Mesodermal cell (in vitro differentiated cells): ENCODE measurements around the gene TBC1D3E. TPM values are rescaled to one million over a fixed set of nuclear protein-coding genes. Genes with fewer than 3 reads are reported as not detected.
"Not testable (repeated sequence)": the region's sequence is repeated elsewhere in the genome, so short reads cannot be mapped to it uniquely, and the experiment has no call there.

Source experiments
- H3K27ac ChIP-seq: 2 replicates; pipeline ENCODE4 v1.7.0; 2013; ENCODE audit warnings: mild to moderate bottlenecking, low read depth, low read length, moderate library complexity; ENCODE audit not compliant: severe bottlenecking
- H3K36me3 ChIP-seq: 2 replicates; pipeline ENCODE4 v1.7.1; 2013; ENCODE audit warnings: mild to moderate bottlenecking, low read length, moderate library complexity; ENCODE audit not compliant: control insufficient read depth, insufficient read depth
- H3K4me1 ChIP-seq: one replicate; pipeline ENCODE4 v1.7.1; 2013; ENCODE audit warnings: mild to moderate bottlenecking, low read length; ENCODE audit not compliant: insufficient read depth, control insufficient read depth, poor library complexity, severe bottlenecking
- H3K4me3 ChIP-seq: 2 replicates; pipeline ENCODE4 v1.7.0; 2013; ENCODE audit warnings: low read length, control low read depth, mild to moderate bottlenecking; ENCODE audit not compliant: insufficient read depth, poor library complexity, severe bottlenecking; ENCODE audit errors: extremely low read depth
- H3K9me3 ChIP-seq: 2 replicates; pipeline ENCODE4 v1.7.1; 2013; ENCODE audit warnings: mild to moderate bottlenecking, low read length, moderate library complexity; ENCODE audit not compliant: control insufficient read depth
- WGBS, 2 experiments: methylation state at CpG; one replicate each; pipeline ENCODE4 v1.1.5; 2013; ENCODE audit warnings: missing lambda C conversion rate in 2 of 2; ENCODE audit not compliant: insufficient coverage in 2 of 2; 5-methylcytosine and 5-hydroxymethylcytosine counted together
- polyA plus RNA-seq, 2 experiments: library from polyadenylated mRNA; stranded (reverse); fragments of 50-300 nt; gene quantifications; one replicate each; pipeline ENCODE4 v1.2.3, GENCODE V29; 2013

TBC1D3E gene
- polyA plus RNA-seq (2013, experiment 1 of 2): not detected
- polyA plus RNA-seq (2013, experiment 2 of 2): not detected

DNA sequence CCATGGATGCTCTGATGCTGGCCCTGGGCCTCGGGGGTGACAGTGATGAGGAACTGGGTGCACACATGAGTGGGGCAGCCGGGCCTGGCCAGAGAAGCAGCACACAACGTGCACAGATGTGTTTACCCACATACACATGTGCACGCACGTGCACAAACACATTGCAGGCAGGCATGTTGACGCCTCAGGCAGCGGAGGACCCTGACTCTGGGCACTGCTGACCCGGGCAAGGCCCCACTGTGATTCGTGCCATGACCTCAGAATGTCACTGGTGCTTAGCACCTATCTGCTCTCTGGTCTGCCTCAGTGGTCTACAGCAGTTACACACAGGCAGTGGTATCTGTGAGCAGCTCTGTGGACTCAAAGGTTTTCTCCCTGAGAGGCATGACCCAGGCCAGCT, at the start of gene TBC1D3E:
Gene TBC1D3E (plus strand): TSS at position 301 of the 400 bp plus-strand sequence. CDS start 1,545 bp downstream, outside the sequence.
- not testable (repeated sequence) for H3K27ac ChIP-seq, H3K36me3 ChIP-seq, H3K4me3 ChIP-seq, H3K9me3 ChIP-seq, H3K4me1 ChIP-seq
- no CpG with 5 or more reads among the region's 9 CpGs for WGBS, 2 experiments

DNA sequence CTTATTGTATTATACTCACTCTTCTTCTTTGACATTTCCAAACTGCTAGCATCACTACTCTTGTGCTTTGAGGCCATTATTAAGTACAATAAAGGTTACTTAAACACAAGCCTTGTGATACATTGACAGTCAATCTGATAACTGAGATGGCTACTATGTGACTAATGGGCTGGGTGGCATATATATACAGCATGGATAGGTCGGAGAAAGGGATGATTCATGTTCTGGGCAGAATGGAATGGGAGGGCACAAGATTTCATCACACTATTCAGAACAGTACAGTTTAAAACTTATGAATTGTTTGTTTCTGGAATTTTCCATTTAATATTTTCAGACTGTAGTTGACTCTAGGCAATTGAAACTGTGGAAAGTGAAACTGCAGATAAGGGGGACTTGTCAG, 40.4 kb upstream of the TBC1D3E start:
- no CpG with 5 or more reads among the region's 1 CpG for WGBS, 2 experiments
- not testable (repeated sequence) for H3K36me3 ChIP-seq, H3K27ac ChIP-seq, H3K4me1 ChIP-seq, H3K4me3 ChIP-seq, H3K9me3 ChIP-seq

DNA sequence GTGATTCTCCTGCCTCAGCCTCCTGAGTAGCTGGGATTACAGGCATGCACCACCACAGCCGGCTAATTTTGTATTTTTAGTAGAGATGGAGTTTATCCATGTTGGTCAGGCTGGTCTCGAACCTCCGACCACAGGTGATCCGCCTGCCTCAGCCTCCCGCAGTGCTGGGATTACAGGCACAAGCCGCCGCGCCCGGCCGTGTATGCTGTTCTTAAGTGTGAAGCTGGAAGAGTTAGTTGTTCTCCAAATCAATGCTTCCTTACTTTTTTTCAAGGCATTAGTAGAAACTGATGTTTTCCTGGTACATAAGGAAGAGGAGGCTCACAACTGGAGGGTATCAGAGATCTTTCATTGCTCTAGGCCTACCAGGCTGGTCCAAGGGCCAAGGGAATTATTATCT, 39.6 kb upstream of the TBC1D3E start:
- H3K9me3 ChIP-seq, H3K4me1 ChIP-seq, H3K27ac ChIP-seq, H3K36me3 ChIP-seq, H3K4me3 ChIP-seq: not testable (repeated sequence)
- no CpG with 5 or more reads among the region's 10 CpGs for WGBS, 2 experiments

DNA sequence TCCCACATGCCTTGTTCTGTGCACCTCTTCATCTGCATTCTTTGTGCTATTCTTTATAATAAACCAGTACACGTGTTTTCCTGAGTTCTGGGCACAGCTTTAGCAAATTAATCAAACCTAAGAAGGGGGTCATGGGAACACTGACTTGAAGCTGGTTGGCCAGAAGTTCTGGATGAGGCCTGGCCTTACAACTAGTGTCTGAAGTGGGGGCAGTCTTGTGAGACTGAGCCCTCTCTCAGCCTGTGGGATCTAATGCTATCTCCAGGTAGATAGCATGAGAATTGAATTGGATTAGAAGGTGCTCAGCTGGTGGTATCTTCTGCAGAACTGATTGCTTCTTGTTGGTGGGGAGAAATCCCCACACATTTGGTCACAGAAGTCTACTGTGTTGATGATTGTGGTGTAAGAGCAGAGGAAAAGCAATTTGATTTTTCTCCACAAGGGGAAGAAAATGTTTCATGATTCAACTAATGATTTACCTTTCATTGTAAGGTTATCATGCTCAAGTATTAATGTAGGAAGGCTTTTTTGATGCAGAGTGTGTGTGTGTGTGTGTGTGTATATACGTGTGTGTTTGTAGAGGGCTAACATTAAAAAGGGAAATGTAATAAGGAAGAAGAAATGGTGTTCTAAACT, 33.6 kb upstream of the TBC1D3E start:
- H3K27ac ChIP-seq, H3K4me3 ChIP-seq, H3K9me3 ChIP-seq, H3K4me1 ChIP-seq, H3K36me3 ChIP-seq: not testable (repeated sequence)
- WGBS, 2 experiments: no CpG with 5 or more reads among the region's 2 CpGs

GRCh38 chr17:38099262-38099661, 28.5 kb upstream of the TBC1D3E start:
- not testable (repeated sequence) for H3K9me3 ChIP-seq, H3K4me1 ChIP-seq, H3K4me3 ChIP-seq, H3K36me3 ChIP-seq, H3K27ac ChIP-seq
- no CpG with 5 or more reads among the region's 1 CpG for WGBS, 2 experiments

GRCh38 chr17:38119829-38120228, 7.9 kb upstream of the TBC1D3E start:
- no CpG with 5 or more reads among the region's 1 CpG for WGBS, 2 experiments
- H3K27ac ChIP-seq, H3K4me1 ChIP-seq, H3K9me3 ChIP-seq, H3K36me3 ChIP-seq, H3K4me3 ChIP-seq: not testable (repeated sequence)

DNA sequence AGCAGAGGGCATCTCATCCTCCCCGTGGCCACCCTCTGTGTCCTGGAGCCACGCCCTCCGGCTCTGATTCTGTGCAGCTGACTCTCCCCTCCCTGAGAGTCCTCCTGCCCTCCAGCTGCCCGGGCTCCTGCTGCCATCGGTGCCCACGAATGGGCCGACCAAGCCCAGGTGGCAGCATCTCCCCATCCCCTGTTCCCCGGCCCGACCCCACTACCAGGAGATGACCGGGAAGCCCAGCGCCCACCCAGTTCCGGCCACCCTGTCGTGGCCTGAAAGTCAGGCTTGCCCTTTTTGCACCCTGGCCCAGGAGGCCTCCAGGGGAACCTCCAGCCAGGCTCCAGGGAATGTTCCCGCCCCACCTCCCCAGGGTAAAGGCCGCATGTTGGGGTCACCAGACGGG, 7.1 kb downstream of the TBC1D3E start:
- WGBS, 2 experiments: 96% methylated on average over 4 of the region's 16 CpGs; no CpG with 5 or more reads in 1 of the 2 experiments
- not testable (repeated sequence) for H3K9me3 ChIP-seq, H3K4me3 ChIP-seq, H3K36me3 ChIP-seq, H3K27ac ChIP-seq, H3K4me1 ChIP-seq
